Measurements from ENCODE around the gene CELA2A. TPM values are rescaled to one million over a fixed set of nuclear protein-coding genes. Genes with fewer than 3 reads are reported as not detected.

CELA2A gene
- total and polyA plus RNA-seq, 10 of the 15 experiments (the other 5 are each of a cell fraction or from before 2014, with no cell fraction given), result 0.90 TPM; not detected in 9

GRCh38 chr1:15445390-15446122 is 11.0 kb upstream of the CELA2A start:
- no peaks in the 10 kb centered on the region for H3K79me2 ChIP-seq (ENCODE audit: control insufficient read depth, insufficient read depth, low read length)
- H3K9me3 ChIP-seq (replicated peaks; ENCODE audit: control insufficient read depth, insufficient read depth, low read length), result no peaks in the 10 kb centered on the region
- no peak overlapping the region for H3K4me3 ChIP-seq
- no peak overlapping the region for H3K9ac ChIP-seq (ENCODE audit: control insufficient read depth, insufficient read depth, low read length)
- WGBS (ENCODE audit: insufficient coverage, insufficient replicate concordance, low lambda C conversion rate, missing lambda C conversion rate), result 51% methylated on average over 11 of the region's 14 CpGs
- BruUV-seq (replicated peaks), result no TSS peak
- DNase-seq (ENCODE audit: low read depth, low spot score), result no peak
- no peak for FAIRE-seq
- H3K4me1 ChIP-seq (ENCODE audit: control insufficient read depth, insufficient read depth, low read length), result no peaks in the 10 kb centered on the region
- intact Hi-C loops (cut with micrococcal nuclease; ENCODE audit: unreplicated experiment) (no loop called here), in situ Hi-C loops (cut with MboI) (no loop called here)
- CTCF ChIA-PET, result interaction anchor here (1.0 to 1.6 kb wide), 2 partner anchors 13 to 122 kb away, joined by 3 read pairs; no protein-coding TSS in a partner anchor
- no peak overlapping the region for H3K27ac ChIP-seq (ENCODE audit: control insufficient read depth, insufficient read depth)
- H3K4me2 ChIP-seq (ENCODE audit: control insufficient read depth, insufficient read depth), result no peak overlapping the region
- no peak overlapping the region for H2AFZ ChIP-seq (ENCODE audit: control insufficient read depth, low read depth, low read length)
- ATAC-seq, result no peak
- TF ChIP-seq CBX5 (IDR thresholded peaks at IDR 0.05; ENCODE audit: low read depth) (no peak), ZNF24 (IDR thresholded peaks at IDR 0.05) (peak; percentile 94), BCL3 (IDR thresholded peaks at IDR 0.05; ENCODE audit: borderline replicate concordance, insufficient read depth, low read depth, low read length, poor library complexity, severe bottlenecking) (no peak), ZSCAN29 (IDR thresholded peaks at IDR 0.05) (no peak), ZNF622 (IDR thresholded peaks at IDR 0.05) (no peak), NR2F1 (conservative IDR thresholded peaks at IDR 0.05) (no peak), E4F1 (IDR thresholded peaks at IDR 0.05; ENCODE audit: borderline replicate concordance, partially characterized antibody) (no peak)
- no peaks in the 10 kb centered on the region for H4K20me1 ChIP-seq (ENCODE audit: control insufficient read depth, insufficient read depth)
- POLR2A ChIA-PET, result interaction anchor here (0.5 kb wide), 1 partner anchor 75 kb away, joined by 4 read pairs; no protein-coding TSS in a partner anchor
- SMC1A ChIA-PET (ENCODE audit: uncharacterized antibody, unreplicated experiment), result interaction anchor here (1.4 kb wide), 1 partner anchor 13 kb away, joined by 4 read pairs; no protein-coding TSS in a partner anchor
- RAD21 ChIA-PET (ENCODE audit: unreplicated experiment), result no interaction called here
- no peaks in the 10 kb centered on the region; a peak in 1 of 4 replicates for H3K27me3 ChIP-seq (replicated peaks in 1 of 2; ENCODE audit: control insufficient read depth in 2 of 2, insufficient read depth in 2 of 2, low read length in 1 of 2)
- no peaks in the 10 kb centered on the region for H3K36me3 ChIP-seq (ENCODE audit: control insufficient read depth in 2 of 2, insufficient read depth in 2 of 2, low read length in 1 of 2)
